ENCODE results near the gene INAFM2. TPM values are rescaled to one million over a fixed set of nuclear protein-coding genes. Genes with fewer than 3 reads are reported as not detected.

The INAFM2 gene
- total and polyA plus RNA-seq, 2 donors (not counting 3 experiments of a cell fraction or from before 2014, with no cell fraction given), result 10.4 to 24.1 TPM

DNA sequence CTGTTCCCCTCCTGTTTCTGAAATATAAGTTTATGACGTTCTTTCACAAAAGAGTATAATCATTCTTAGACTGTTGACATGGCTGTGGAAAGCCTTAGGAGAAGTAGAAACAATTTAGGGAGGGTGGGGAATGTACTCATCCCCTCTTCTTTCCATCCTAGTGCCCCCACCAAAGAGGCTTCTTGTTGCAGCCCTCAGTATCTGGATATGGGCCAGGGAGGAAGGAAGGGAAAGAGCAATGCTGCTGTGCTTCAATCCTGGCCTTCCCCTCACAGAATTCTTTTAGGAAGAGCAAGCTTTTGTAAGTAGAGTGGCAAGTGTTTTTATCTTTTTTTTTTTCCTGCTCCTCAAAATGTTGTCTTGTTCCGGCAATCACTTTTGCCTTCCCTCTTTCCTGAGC, 1.7 kb downstream of the INAFM2 start:
- dilution Hi-C loops (cut with MboI; ENCODE audit: extremely low pct_ligation_motif_present, low sequenced_read_pairs) (no loop called here), intact Hi-C loops (cut with micrococcal nuclease) (no loop called here)
- Histone ChIP-seq H4K20me1 (replicated peaks; ENCODE audit: control insufficient read depth, extremely low read depth, insufficient read depth, low read length) (no peaks in the 10 kb centered on the region), H3K9me1 (replicated peaks; ENCODE audit: control insufficient read depth, extremely low read depth, insufficient read depth, low read length) (no peaks in the 10 kb centered on the region), H3K79me2 (ENCODE audit: control insufficient read depth, insufficient read depth, low read length) (peaks cover 11% of the 10 kb centered on the region), H3K4me3 (replicated peaks in 1 of 3; ENCODE audit: insufficient read depth in 1 of 3, low read depth in 1 of 3, low read length in 3 of 3) (peak overlapping the region; percentile 57 to 79 (median 67)), H3K4me2 (ENCODE audit: insufficient read depth, low read length) (peak overlapping the region; percentile 90), H3K27ac (ENCODE audit: insufficient read depth, low read depth, low read length) (peak overlapping the region; percentile 8), H3K4me1 (ENCODE audit: control insufficient read depth, extremely low read depth, insufficient read depth, low read length) (peaks cover 57% of the 10 kb centered on the region), H2AFZ (ENCODE audit: low read depth, low read length) (no peak overlapping the region), H3K9me3 (replicated peaks; ENCODE audit: control insufficient read depth, insufficient read depth, low read length) (no peaks in the 10 kb centered on the region), H3K9ac (replicated peaks; ENCODE audit: extremely low read depth, insufficient read depth, low read length) (peak overlapping the region; percentile 67), H3K36me3 (ENCODE audit: control insufficient read depth in 2 of 2, extremely low read depth in 1 of 2, insufficient read depth in 2 of 2, low read length in 2 of 2) (no peaks in the 10 kb centered on the region), H3K27me3 (ENCODE audit: control insufficient read depth in 2 of 2, insufficient read depth in 2 of 2, low read length in 2 of 2) (no peaks in the 10 kb centered on the region)
- ChIA-PET CTCF (interaction anchor here (1.3 to 5.3 kb wide), 7 partner anchors 9 to 96 kb away, joined by 4 to 81 read pairs (median 15); partner anchors contain the start of gene CCDC9B), POLR2A (interaction anchor here (0.7 to 1.2 kb wide), 2 partner anchors 9 to 72 kb away, joined by 3 to 4 read pairs; no protein-coding TSS in a partner anchor)
- TF ChIP-seq POLR2A (IDR thresholded peaks at IDR 0.05; ENCODE audit: low read depth, low read length), result no peak
- TF ChIP-seq, protein P1, sequence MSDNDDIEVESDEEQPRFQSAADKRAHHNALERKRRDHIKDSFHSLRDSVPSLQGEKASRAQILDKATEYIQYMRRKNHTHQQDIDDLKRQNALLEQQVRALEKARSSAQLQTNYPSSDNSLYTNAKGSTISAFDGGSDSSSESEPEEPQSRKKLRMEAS (IDR thresholded peaks at IDR 0.05; ENCODE audit: insufficient read depth, insufficient read length), result no peak
- TF ChIP-seq POLR2AphosphoS5 (IDR thresholded peaks at IDR 0.05; ENCODE audit: insufficient read depth, low read depth, low read length), result no peak
- FAIRE-seq (peak; percentile 85), DNase-seq (ENCODE audit: low read depth, low spot score) (peak; percentile 57)
- TSS peak; percentile 48 for BruUV-seq (replicated peaks)

DNA sequence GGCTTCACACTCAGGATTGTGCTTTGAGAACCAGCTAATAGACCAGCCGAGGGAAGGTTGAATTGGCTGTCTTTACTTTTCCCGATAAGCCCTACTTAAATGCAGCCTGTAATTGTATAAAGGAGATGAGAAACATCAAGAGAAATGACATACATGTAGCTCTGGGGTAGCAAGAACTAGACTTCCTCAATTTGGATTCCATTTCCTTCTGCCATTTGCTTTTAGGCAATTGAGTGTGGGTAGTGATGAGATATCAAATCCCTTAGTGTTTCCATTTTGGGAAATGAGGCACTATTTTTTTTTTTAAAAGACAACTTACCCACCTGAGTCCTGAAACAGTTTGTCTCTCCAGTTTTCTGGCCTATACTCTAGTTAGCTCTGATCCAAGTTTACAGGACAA, 2.2 kb downstream of the INAFM2 start:
- ChIA-PET POLR2A (interaction anchor here (1.2 kb wide), 1 partner anchor 8 kb away, joined by 4 read pairs; no protein-coding TSS in a partner anchor), CTCF (interaction anchor here (1.3 to 5.3 kb wide), 7 partner anchors 9 to 96 kb away, joined by 4 to 81 read pairs (median 15); partner anchors contain the start of gene CCDC9B)
- H3K4me1 ChIP-seq (ENCODE audit: control insufficient read depth, extremely low read depth, insufficient read depth, low read length), result peaks cover 53% of the 10 kb centered on the region
- no peak overlapping the region for H3K9ac ChIP-seq (replicated peaks; ENCODE audit: extremely low read depth, insufficient read depth, low read length)
- peak overlapping the region in 1 of 3 experiments; percentile 16 for H3K4me3 ChIP-seq (replicated peaks in 1 of 3; ENCODE audit: insufficient read depth in 1 of 3, low read depth in 1 of 3, low read length in 3 of 3)
- FAIRE-seq (no peak), DNase-seq (ENCODE audit: low read depth, low spot score) (no peak)
- no peak overlapping the region for H2AFZ ChIP-seq (ENCODE audit: low read depth, low read length)
- H3K79me2 ChIP-seq (ENCODE audit: control insufficient read depth, insufficient read depth, low read length), result peaks cover 11% of the 10 kb centered on the region
- H4K20me1 ChIP-seq (replicated peaks; ENCODE audit: control insufficient read depth, extremely low read depth, insufficient read depth, low read length), result no peaks in the 10 kb centered on the region
- peak overlapping the region; percentile 90 for H3K4me2 ChIP-seq (ENCODE audit: insufficient read depth, low read length)
- H3K9me3 ChIP-seq (replicated peaks; ENCODE audit: control insufficient read depth, insufficient read depth, low read length), result no peaks in the 10 kb centered on the region
- dilution Hi-C loops (cut with MboI; ENCODE audit: extremely low pct_ligation_motif_present, low sequenced_read_pairs), result no loop called here
- intact Hi-C loops (cut with micrococcal nuclease), result no loop called here
- H3K27ac ChIP-seq (ENCODE audit: insufficient read depth, low read depth, low read length), result no peak overlapping the region
- TF ChIP-seq GATA2 (IDR thresholded peaks at IDR 0.05; ENCODE audit: insufficient read depth, insufficient read length, low read depth, low read length) (no peak), FOS (IDR thresholded peaks at IDR 0.05; ENCODE audit: borderline replicate concordance, insufficient read depth, low read length) (no peak), POLR2A (IDR thresholded peaks at IDR 0.05; ENCODE audit: low read depth, low read length) (no peak), EZH2 (IDR thresholded peaks at IDR 0.05; ENCODE audit: borderline replicate concordance, low read depth, low read length, severe bottlenecking) (no peak), JUN (IDR thresholded peaks at IDR 0.05; ENCODE audit: borderline replicate concordance, insufficient read depth, insufficient read length, low read depth) (no peak), MYC (IDR thresholded peaks at IDR 0.05; ENCODE audit: low read depth, low read length) (no peak), POLR2AphosphoS5 (IDR thresholded peaks at IDR 0.05; ENCODE audit: insufficient read depth, low read depth, low read length) (no peak)
- TF ChIP-seq, protein P2, sequence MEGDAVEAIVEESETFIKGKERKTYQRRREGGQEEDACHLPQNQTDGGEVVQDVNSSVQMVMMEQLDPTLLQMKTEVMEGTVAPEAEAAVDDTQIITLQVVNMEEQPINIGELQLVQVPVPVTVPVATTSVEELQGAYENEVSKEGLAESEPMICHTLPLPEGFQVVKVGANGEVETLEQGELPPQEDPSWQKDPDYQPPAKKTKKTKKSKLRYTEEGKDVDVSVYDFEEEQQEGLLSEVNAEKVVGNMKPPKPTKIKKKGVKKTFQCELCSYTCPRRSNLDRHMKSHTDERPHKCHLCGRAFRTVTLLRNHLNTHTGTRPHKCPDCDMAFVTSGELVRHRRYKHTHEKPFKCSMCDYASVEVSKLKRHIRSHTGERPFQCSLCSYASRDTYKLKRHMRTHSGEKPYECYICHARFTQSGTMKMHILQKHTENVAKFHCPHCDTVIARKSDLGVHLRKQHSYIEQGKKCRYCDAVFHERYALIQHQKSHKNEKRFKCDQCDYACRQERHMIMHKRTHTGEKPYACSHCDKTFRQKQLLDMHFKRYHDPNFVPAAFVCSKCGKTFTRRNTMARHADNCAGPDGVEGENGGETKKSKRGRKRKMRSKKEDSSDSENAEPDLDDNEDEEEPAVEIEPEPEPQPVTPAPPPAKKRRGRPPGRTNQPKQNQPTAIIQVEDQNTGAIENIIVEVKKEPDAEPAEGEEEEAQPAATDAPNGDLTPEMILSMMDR (IDR thresholded peaks at IDR 0.05; ENCODE audit: extremely low read depth in 1 of 2, insufficient read depth in 1 of 2, low read depth in 1 of 2, low read length in 2 of 2), result no peak
- TF ChIP-seq, protein P1 (IDR thresholded peaks at IDR 0.05; ENCODE audit: insufficient read depth, insufficient read length), result no peak
- no TSS peak for BruUV-seq (replicated peaks)
- no peaks in the 10 kb centered on the region for H3K36me3 ChIP-seq (ENCODE audit: control insufficient read depth in 2 of 2, extremely low read depth in 1 of 2, insufficient read depth in 2 of 2, low read length in 2 of 2)
- H3K9me1 ChIP-seq (replicated peaks; ENCODE audit: control insufficient read depth, extremely low read depth, insufficient read depth, low read length), result no peaks in the 10 kb centered on the region
- no peaks in the 10 kb centered on the region for H3K27me3 ChIP-seq (ENCODE audit: control insufficient read depth in 2 of 2, insufficient read depth in 2 of 2, low read length in 2 of 2)
